HG02970 (cell line): ENCODE data around the gene CSRNP3.

Experiments
- ATAC-seq: cut with Tn5 transposase; IDR thresholded peaks from one replicate; pipeline ENCODE4 v1.9.1; 2021; ENCODE audit warnings: mild to moderate bottlenecking, moderate library complexity, moderate number of reproducible peaks; ENCODE audit not compliant: unreplicated experiment, low FRiP score

Gene CSRNP3

GRCh38 chr2:165725421-165725820 lies 255.9 kb downstream of the CSRNP3 start:
- no peak for ATAC-seq
